Measurements from ENCODE around the gene MARVELD1.
"Not testable (repeated sequence)": the region's sequence is repeated elsewhere in the genome, so short reads cannot be mapped to it uniquely, and the experiment has no call there.

MARVELD1 gene

DNA sequence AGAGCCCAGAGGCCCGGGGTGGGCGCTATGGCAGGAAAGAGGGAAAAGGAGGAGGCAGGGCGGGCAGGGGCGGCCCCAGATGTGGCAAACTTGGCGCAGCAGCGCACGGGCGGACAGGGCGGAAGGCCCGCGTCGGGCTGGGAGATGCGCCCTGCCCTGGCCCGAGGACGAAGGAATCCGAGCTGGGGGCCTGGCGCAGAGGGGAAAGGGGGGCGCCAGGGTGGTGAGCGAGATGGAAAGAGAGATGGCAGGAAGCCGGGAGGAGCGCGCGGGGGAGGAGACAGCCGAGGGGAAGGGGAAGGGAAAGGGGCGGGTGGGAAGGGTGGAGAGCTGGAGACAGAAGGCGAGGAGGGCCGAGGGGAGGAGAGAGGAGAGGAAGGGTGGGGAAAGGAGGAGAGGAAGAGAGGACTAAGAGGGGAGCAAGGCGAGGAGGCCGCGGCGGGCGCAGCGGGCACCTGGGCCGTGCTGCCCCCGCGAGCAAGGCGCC, at the start of gene MARVELD1:
MARVELD1 (plus strand) TSS at position 392 of the 487 bp plus-strand sequence. CDS start 147 bp downstream, outside the sequence.
- no peak for DNase-seq

DNA sequence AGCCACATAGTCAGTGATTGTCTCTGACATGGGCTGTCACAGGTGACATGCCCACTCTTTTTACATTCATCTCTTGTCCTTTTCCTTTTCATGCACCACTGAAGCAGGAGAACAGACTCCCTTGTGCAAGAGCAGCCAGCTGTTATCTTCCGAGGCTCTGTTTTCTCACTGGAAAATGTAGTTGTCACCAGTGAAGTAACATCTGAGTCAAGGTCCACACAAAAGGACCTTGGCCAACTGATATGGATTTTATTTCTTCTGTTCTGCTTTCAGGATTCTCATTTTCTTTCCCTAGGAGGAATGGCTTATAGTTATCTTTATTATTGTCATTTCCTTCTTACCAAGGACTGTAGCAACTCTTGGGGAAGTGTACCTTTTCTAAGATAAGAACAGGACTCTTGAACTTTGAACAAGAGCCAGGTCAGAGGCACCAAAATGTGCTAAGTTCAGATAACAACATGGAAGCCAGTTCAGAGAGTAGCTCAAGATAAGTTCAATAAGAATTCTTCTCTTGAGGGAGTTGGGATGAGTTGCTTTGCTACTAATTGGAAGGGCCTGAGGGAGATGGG, 49.2 kb upstream of the MARVELD1 start:
- no peak for DNase-seq

DNA sequence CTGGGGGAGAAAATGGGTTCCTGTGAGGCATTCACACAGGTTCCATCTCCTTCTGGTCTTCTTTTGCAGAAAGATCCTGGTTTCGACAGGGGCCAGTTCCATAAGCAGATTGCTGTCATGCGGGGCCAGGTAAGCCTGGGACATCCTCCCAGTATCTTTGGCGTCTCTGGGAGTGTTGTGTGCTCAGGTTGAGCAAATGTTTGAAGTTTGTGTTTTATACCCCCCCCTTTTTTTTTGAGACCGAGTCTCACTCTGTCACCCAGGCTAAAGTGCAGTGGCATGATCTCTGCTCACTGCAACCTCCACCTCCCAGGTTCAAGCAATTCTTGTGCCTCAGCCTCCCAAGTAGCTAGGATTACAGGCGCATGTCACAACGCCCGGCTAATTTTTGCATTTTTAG, 46.5 kb upstream of the MARVELD1 start:
- DNase-seq = no peak

DNA sequence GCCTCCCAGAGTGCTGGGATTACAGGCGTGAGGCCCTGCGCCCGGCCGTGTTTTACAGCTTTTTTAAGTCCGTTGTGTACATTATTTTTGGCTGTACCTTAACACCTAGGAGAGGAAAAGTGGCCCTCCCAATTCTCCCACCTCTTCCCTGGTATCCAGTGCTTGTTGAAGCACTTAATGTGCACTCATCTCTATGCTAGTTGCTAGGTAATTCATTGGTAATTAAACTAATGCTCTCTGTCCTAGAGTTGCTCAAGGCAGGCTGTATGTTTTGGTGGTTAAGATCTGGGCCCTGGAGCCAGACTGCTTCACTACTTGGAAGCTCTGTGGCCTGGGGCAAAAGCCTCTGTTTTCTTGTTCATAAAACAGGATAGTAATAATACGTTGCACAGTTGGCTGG, 46.1 kb upstream of the MARVELD1 start:
- no peak for DNase-seq

DNA sequence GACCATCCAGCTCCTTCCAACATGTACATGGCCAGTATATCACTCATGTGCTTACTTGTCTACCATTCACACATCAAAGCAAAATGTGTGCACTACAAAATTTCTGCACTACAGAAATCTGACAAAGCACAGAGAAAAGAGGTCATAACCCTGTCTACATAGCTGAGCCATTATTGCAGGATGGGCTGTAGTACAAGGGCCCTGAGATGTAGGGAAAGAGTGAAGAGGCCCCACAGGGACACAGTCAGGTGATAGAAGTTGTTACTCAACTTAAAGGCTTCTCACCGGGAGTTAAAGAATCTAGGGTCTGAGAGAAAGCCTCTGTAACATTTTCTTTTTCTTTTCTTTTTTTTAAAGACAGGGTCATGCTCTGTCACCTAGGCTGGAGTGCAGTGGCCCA, 44.0 kb upstream of the MARVELD1 start:
- no peak for DNase-seq

DNA sequence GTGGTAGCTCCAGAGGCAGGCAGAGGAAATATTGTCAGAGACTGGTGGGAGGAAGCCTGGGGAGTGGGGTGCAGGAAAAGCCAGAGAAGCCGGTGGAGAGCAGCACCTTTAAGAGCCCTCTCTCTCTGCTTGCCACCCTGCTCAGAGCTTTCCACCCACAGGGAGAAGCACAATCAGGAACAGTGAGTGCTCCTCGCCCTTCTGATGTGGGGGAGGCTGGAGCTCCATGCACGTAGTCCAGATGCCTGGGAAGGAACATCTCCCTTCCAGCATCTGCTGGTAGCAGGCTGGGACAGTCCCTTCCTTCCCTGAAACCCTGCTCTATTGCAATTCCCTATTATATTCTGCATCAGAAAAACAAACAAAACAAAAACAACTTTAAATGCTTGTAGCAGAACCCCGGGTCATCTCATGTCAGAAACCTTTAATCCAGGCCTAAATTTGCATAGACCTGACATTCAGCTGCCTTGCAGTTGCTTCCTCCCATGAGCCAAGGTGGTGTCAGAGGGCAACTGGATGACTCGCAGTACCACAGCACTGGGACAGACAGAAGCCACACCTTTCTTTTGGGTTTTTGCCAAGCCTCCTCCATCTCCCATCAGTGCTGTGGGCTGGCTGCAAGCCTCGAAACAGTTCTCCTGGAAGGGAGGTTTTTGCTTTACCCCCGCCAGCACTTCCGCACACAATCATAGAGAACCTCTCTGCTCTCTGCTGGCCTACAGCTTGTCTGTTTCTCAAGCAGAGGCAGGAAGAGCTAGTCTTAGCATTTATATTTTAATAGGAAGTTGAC, 39.6 kb upstream of the MARVELD1 start:
- no peak for DNase-seq

DNA sequence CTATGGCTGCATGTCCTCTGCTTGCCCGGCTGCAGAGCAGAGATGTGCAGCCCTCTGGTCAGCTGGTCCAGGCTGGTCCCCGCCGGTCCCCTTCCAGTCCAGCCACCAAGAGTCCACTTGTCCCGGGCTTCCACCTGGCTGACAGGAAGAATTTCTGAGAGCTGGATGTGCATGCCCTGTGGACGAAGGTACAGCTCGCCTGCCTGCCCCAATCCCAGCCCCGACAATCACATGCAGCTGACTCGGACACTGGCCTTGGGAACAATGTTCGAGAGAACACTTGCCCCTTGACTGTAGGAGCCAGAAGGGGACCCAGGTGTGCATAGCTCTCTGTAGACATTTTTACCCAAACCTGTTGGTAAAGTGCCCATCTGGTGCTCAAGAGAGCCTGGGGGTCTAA, 38.3 kb upstream of the MARVELD1 start:
- DNase-seq = no peak

DNA sequence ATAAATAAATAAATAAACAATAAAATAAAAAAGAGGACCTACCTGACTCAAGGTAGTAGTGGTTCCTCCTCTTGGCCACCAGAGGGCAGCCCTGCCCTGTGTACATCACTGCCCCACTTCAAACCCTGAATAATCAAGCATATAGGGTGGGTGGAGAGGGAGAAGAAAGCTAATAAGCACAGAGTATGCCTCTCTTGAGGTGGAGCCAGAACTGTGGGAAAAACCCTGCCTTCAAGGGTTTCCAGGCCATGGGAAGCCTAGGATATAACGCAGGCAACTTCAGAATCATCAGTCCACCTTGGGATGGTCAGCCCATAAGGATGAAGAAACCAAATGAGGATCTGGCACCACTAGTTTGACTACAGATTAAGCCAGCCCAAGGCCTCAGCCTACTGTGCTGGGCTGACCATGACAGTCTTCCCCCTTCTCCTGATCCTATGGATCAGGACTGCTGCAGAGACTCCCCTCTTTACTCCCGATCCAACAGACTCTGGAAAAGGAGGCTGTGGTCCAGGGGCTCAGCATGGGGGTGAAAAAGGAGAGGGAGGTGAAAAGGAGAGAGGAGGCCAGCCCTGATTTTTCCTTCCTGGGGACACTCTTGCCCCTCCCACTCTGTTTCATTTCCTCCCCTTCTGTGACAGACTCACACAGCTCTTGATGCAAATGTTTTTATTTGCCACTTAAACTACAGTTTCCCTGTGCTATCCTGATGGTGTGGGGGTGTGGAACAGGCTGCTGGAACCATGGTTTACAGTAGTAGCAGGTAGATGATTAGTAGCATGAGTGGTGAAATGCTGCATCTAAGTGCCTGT, 36.6 kb upstream of the MARVELD1 start:
- peak; percentile 19 for DNase-seq

DNA sequence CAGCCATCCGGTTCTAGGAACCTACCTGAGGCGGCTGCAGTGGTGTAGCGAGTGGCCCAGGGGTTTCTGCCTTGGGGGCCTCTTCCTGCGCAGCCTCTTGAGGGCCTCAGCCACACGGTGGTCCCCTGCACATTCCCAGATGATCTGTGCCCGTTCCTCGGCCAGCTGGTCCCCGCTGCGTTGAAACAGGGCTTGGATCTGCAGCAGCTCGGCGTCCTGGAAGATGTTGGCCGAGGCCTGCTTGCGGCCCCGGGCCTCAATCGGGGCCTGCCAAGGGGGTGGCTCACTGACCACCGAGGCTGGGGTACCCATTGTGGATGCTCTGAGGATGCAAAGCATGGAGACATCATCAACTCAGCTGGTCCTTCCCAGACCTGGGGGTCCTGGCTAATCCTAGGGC, 33.9 kb upstream of the MARVELD1 start:
- no peak for DNase-seq

DNA sequence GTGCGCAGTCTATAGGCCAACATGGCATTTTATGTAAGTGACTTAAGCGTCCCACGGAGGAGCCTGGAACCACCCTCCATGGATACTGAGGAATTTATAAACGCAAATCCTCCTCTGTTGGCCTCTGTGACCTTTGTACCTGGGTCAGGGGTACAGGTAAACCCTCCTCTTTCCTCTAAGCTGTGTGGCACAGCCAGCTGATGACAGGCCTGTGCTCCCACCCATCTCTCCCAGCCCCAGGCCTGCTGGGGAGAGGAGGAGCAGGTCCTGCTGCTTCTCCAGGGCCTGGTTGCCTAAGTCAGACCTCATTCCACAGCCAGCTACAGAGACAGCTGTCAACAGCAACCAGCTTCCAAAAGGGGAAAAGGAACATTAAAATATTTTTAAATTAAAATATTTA, 31.5 kb upstream of the MARVELD1 start:
- no peak for DNase-seq

DNA sequence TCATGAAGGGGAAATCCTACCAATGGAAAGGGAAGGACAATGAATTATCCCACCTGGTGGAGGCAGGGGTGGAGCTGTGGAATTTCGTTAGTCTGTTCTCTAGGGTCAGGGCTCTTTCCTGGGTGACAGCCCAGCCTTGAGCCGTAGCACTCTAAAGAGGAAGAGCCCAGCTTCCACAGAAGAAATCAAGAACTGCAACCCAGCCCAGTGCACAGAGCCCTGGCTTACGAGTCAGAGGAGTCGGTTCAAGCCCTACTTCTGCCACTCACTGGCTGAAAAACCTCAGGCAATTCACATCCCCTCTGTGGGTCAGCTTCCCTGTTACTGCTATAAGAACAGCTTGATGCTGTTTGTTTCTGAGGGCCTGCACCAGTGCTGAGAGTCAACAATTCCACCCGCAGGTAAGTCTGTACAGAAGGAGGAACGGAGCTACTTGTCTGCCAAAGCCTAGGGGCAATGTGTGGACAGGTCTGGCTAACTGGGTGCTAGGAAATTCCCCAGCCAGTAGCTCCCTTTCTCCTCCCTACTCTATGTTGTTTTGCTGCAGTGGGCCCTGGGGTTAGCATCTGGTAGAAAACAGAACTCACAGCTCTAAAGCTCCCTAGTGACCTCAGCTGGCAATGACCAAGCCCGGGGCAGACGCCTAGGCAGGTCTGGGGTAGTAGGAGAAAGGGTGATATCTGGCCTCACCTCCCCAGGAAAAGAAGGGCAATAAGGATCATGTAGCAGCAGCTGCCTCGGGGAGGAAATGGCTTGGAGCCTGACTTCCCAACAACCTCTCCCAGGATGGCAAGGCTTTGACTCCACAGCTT, 29.8 kb upstream of the MARVELD1 start:
- DNase-seq = peak; percentile 25

DNA sequence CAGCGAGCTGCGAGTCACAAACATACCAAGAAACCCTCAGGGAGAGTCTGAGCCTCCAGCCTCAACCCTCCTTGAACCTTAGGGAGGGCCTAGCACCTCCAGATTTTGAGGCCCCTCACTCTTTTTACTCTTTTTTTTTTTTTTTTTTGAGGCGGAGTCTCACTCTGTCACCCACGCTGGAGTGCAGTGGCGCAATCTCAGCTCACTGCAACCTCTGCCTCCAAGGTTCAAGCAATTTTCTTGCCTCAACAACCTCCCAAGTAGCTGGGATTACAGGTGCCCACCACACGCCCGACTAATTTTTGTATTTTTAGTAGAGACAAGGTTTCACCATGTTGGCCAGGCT, 29.2 kb upstream of the MARVELD1 start:
- DNase-seq = not testable (repeated sequence)

DNA sequence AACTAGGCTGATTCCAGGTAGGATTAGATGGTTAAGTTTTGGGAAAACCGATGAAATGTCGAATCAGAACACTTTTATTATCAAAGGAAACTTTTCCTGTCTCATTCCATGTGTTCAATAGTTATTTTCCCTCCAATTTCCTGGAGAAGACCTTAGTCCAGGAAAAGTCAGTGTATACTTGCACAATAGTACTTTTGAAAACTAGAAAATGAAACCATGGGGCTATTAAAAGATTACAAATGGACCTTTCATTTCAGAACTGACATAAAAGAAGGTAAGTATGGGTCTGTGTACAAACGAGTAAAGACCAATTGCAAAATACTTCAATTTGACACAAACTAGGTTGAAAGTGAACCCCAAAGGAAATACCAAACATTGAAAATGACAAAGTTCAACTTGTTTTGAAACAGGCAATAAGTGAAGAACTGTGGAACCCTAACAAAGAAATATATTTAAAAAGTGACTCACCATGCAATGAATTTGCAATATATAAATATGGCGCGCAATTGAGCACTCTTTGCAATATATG, 28.6 kb upstream of the MARVELD1 start:
- DNase-seq = no peak

DNA sequence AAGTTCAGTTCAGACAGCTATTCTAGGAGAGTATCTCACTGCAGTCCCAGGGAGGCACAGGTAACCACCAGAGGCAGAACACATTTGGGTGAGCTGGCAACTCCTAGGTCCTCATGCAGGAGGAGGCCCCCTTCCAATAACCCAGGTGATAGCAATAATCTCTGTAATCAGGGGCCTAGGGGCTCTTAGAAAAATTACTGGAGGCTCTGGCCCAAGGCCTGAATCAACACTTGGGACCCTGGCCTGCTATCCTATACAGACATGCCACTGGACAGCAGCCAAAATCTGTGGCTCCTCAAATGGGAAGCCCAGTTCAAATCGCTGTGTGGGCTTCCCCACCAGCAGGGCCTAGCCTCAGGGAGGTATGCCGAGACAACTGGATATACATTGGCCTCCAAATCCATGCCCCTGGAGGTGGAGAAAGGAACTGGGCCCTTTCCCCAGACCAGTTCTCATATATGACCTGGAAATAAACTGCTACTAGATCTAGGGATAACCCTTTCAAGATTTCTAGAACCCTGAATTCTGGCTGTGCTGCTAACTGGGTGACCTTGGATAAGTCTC, 28.1 kb upstream of the MARVELD1 start:
- DNase-seq = no peak

DNA sequence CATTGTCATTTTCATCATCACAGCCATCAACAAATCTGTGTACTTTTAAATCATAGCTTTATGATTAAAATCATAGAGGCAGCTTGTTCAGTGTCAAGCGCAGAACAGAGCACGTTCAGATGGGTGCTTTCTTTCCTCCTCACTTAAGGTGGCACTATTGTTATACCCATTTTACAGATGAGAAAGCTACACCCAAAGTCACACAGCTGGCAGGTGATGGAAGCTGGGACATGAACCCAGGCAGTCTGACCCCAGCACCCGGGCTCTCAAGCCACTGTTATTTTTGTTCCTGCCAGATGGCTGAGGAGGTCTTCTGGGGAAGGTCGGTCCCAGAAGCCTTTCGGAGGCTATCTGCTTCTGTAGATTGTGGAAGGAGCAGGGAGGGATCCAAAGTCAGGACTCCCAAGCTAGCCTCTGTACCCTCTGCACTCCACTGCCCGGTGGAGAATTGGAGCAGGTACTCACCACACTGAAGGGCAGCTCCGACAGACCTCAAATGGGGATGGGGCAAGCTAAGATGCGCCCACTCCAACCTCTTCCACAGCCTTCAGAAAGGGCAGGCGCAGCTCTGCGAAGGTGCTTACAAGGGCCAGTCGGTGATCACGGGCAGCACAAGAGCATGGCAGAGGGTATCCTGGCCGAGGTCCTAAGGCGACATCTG, 27.1 kb upstream of the MARVELD1 start:
- DNase-seq = peak; percentile 43

DNA sequence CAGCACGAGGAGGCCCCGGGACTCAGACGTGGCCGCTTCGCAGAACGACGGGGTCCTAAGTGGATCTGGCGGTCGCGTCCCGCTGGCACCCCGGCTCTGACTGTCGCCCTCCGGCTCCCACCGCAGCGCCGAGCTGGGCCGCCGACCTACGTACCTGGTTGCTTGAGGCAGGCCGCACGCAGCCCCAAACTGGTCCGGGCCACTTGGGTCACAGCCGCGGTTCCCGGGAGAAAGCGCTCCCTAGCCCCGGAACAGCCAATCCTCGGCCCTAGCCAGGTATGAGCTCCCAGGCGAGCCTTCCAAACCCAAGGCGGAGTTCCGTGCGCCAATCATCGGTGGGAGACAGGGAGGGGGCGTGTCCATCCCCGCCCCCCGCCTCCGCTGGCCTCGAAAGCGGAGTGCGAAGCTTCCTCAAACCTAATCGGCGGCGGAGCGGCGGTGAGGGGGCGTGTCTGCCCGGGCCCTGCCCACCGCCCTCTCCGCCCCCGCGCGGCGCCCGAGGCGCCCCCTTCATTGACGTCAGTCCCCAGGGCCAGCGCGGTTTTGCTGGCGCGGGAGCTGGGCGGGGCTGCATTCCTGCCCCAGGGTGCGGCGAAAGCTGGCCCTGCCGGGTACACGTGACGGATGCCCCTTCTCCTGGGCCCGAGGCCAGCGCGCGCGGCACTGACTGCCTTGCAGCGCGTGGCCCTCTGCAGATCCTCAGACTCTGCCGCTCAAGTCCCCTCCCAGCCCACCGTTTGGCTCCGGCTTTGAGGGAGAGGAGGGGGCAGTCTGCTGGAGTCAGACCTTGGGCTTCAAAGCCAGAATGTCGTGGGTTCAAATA, 26.4 kb upstream of the MARVELD1 start, which contains the start of gene AVPI1:
AVPI1 (minus strand) TSS at position 280 of the 823 bp plus-strand sequence. CDS start 7,336 bp downstream, outside the sequence.
- peak; percentile 92 for DNase-seq

DNA sequence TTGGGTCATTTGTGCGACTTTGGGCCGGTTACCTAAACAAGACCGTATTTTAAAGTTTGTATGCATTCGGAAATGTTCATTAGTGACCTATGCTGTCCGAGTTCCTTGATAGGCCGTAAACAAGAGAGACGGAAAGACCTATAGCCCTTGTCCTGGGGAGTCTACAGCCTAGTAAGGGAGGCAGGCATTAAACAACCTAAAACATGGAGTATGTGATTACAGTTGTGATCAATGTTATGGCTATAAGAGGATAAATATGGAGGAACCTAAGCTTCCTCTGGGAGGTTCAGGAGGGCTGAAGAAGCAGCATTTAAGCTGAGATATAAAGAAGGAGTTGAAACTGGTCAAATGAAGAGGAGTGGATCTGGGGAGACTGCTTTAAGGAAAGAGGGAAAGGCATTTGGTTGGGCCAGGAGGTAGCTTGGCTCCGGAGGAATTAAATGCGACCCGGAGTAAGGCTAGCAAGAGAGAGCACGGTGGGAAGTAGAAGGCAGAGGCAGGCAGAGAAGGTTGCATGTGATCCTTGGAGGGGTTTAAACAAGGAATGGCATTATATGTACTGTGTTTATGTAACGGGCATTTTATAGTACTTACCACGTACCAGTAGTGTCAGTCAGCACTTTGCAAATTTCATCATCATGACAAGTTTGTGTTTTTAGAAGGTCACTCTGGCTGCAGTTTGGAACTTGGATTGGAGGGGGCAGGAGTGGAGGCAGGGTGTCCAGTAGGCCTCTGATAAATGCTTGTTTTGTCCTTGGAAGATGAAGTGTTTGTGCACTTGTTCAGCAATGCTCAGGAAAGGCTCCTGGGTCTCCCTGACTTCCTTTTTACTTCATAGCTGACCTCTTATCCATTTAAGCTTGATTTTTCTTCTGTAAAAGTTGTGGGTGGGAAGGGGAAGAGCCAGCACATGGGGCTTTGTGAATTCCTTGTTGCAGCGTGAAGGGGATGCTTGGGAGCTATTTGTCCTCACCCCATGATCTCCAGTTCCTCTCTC, 25.4 kb upstream of the MARVELD1 start:
- DNase-seq = no peak

DNA sequence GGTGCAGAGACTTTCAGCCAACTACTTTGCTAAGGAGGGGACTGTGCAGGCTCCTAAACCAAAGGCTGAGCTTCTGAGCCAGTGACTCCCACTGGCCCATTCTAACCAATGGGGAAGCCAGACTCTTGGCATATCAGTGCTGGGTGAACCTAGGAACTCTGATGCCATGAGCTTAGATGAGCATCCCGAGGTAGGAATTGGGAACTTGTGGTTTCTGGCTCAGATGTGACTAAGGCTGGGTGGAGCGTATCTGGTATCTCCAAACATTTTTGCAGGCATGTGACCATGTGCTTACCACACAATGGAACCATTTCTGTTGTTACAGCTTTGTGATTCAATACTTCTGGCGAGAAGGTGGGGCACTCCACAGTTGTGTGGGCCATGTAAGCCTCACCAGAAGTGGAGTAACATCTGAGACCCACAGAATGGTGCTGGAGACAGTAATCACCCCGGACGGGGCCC, 23.9 kb upstream of the MARVELD1 start:
- no peak for DNase-seq

DNA sequence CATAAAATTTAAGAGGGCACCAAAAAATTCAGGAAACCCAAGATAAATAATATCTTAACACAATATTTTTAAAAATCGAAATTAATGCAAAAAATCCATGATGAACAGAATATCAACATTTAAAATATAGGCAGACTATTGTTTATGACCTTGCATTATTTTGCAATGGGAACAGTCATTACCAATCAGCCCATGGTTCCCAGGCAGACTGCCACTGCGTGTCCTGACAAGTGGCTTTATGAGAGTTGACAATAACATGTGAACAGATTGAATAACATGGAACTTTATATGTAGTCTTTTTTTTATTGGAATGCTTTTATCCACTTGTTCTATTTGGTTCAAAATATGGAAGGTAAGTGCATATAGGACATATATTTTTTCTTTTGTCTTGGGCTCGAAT, 23.4 kb upstream of the MARVELD1 start:
- no peak for DNase-seq

Data from midbrain (tissue), 1 donor.